NT2/D1 (cell line): Measurements from ENCODE around the gene LGALS7.
"Not testable (repeated sequence)": the region's sequence is repeated elsewhere in the genome, so short reads cannot be mapped to it uniquely, and the experiment has no call there.

ENCODE experiments used
- DNase-seq: peaks from one replicate; pipeline ENCODE4 v3.0.0-alpha.2; 2011; ENCODE audit warnings: low read depth, low spot score
- H3K27me3 ChIP-seq: 2 replicates; pipeline ENCODE4 v1.6.0; 2011; ENCODE audit warnings: mild to moderate bottlenecking; ENCODE audit not compliant: insufficient read length, insufficient read depth
- H3K36me3 ChIP-seq: 2 replicates; pipeline ENCODE4 v1.6.1; 2011; ENCODE audit warnings: mild to moderate bottlenecking, low read length, mixed read lengths; ENCODE audit not compliant: insufficient read depth, insufficient read length
- H3K4me1 ChIP-seq: 2 replicates; pipeline ENCODE4 v1.5.1; 2011; ENCODE audit not compliant: insufficient read depth, insufficient read length
- H3K4me3 ChIP-seq: 2 replicates; pipeline ENCODE4 v1.5.1; 2011; ENCODE audit warnings: low read depth; ENCODE audit not compliant: insufficient read length
- H3K9ac ChIP-seq: 2 replicates; pipeline ENCODE4 v1.6.0; 2011; ENCODE audit warnings: low read depth; ENCODE audit not compliant: insufficient read length
- H3K9me3 ChIP-seq: 2 replicates; pipeline ENCODE4 v1.5.1; 2011; ENCODE audit warnings: mild to moderate bottlenecking, low read length; ENCODE audit not compliant: insufficient read depth
- SUZ12 ChIP-seq: IDR thresholded peaks from 2 replicates; pipeline ENCODE4 v1.6.1; 2011; ENCODE audit not compliant: insufficient read length, insufficient read depth; ENCODE audit errors: extremely low read depth
- YY1 ChIP-seq: IDR thresholded peaks from 2 replicates; pipeline ENCODE4 v1.6.1; 2011; ENCODE audit not compliant: insufficient read length, insufficient read depth
- ZNF274 ChIP-seq: IDR thresholded peaks from 2 replicates; pipeline ENCODE4 v1.6.1; 2011; ENCODE audit warnings: mild to moderate bottlenecking, low read depth, low read length

Gene LGALS7

GRCh38 chr19:38786572-38787265, 13.4 kb upstream of the LGALS7 start:
- no peak for DNase-seq
- H3K36me3 ChIP-seq: no peaks in the 10 kb centered on the region
- H3K4me1 ChIP-seq: no peaks in the 10 kb centered on the region
- no peak overlapping the region for H3K9ac ChIP-seq
- H3K9me3 ChIP-seq: no peaks in the 10 kb centered on the region
- H3K27me3 ChIP-seq: no peaks in the 10 kb centered on the region
- H3K4me3 ChIP-seq: no peak overlapping the region
- no peak for TF ChIP-seq ZNF274
- TF ChIP-seq SUZ12: no peak
- no peak for TF ChIP-seq YY1

- H3K4me3 ChIP-seq, H3K9me3 ChIP-seq, H3K9ac ChIP-seq, H3K4me1 ChIP-seq, H3K36me3 ChIP-seq, H3K27me3 ChIP-seq, DNase-seq: not testable (repeated sequence)
These were observed 12.7 kb upstream of the LGALS7 start for GRCh38 chr19:38786061-38786460.

DNA sequence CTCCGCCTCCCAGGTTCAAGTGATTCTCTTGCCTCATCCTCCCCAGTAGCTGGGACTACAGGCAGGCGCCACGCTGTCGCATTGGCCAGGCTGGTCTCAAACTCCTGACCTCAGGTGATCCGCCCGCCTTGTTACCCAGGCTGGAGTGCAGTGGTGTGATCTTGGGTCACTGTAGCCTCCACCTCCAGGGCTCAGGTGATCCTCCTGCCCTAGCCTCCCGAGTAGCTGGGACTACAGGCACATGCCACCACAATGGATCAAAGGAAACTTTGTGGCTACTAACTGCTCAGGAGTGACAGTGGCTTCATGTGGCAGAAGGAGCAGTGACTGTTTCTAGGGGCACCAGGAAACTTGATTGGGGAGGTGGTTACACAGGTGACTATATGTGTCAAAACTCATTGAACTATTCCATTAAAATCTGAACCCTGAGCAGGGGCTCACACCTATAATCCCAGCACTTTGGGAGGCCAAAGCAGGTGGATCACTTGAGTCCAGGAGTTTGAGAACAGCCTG, 11.9 kb upstream of the LGALS7 start:
- no peaks in the 10 kb centered on the region for H3K36me3 ChIP-seq
- H3K4me3 ChIP-seq: no peak overlapping the region
- H3K4me1 ChIP-seq: no peaks in the 10 kb centered on the region
- TF ChIP-seq ZNF274 (no peak), YY1 (no peak), SUZ12 (no peak)
- no peak overlapping the region for H3K9ac ChIP-seq
- no peaks in the 10 kb centered on the region for H3K9me3 ChIP-seq
- no peak for DNase-seq
- H3K27me3 ChIP-seq: no peaks in the 10 kb centered on the region

GRCh38 chr19:38784224-38784623, 10.9 kb upstream of the LGALS7 start:
- Histone ChIP-seq H3K9me3 (no peaks in the 10 kb centered on the region), H3K9ac (no peak overlapping the region), H3K36me3 (no peaks in the 10 kb centered on the region), H3K4me1 (no peaks in the 10 kb centered on the region), H3K27me3 (no peaks in the 10 kb centered on the region), H3K4me3 (no peak overlapping the region)
- DNase-seq: no peak
- TF ChIP-seq SUZ12: no peak
- TF ChIP-seq ZNF274: no peak
- TF ChIP-seq YY1: no peak

DNA sequence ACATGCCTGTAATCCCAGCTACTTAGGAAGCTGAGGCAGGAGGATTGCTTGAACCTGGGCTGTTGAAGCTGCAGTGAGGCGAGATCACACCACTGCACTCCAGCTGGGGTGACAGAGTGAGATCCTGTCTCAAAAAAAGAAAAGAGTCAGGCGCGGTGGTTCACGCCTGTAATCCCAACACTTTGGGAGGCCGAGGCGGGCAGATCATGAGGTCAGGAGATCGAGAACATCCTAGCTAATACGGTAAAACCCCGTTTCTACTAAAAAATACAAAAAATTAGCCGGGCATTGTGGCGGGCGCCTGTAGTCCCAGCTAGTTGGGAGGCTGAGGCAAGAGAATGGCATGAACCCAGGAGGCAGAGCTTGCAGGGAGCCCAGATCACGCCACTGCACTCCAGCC, 8.9 kb upstream of the LGALS7 start:
- not testable (repeated sequence) for H3K9ac ChIP-seq, H3K9me3 ChIP-seq, DNase-seq, H3K36me3 ChIP-seq, H3K4me1 ChIP-seq, H3K27me3 ChIP-seq, H3K4me3 ChIP-seq

- Histone ChIP-seq H3K9ac (no peak overlapping the region), H3K4me3 (no peak overlapping the region), H3K36me3 (no peaks in the 10 kb centered on the region), H3K9me3 (no peaks in the 10 kb centered on the region), H3K4me1 (no peaks in the 10 kb centered on the region), H3K27me3 (no peaks in the 10 kb centered on the region)
- TF ChIP-seq SUZ12: no peak
- no peak for TF ChIP-seq YY1
- no peak for TF ChIP-seq ZNF274
- DNase-seq: no peak
These were observed 7.7 kb upstream of the LGALS7 start for GRCh38 chr19:38781058-38781457.

GRCh38 chr19:38780443-38780842, 7.1 kb upstream of the LGALS7 start:
- Histone ChIP-seq H3K27me3 (no peaks in the 10 kb centered on the region), H3K4me3 (no peak overlapping the region), H3K4me1 (no peaks in the 10 kb centered on the region), H3K9ac (no peak overlapping the region), H3K9me3 (no peaks in the 10 kb centered on the region), H3K36me3 (no peaks in the 10 kb centered on the region)
- DNase-seq: no peak
- TF ChIP-seq SUZ12 (no peak), YY1 (no peak), ZNF274 (no peak)

GRCh38 chr19:38778733-38779132, 5.4 kb upstream of the LGALS7 start:
- Histone ChIP-seq H3K4me1 (peaks cover 3% of the 10 kb centered on the region), H3K27me3 (no peaks in the 10 kb centered on the region), H3K36me3 (no peaks in the 10 kb centered on the region), H3K4me3 (no peak overlapping the region), H3K9ac (no peak overlapping the region), H3K9me3 (no peaks in the 10 kb centered on the region)
- DNase-seq: no peak
- TF ChIP-seq SUZ12 (no peak), YY1 (no peak), ZNF274 (no peak)
